Vagina (tissue), 2 donors: Measurements from ENCODE around the gene BCR. TPM values are rescaled to one million over a fixed set of nuclear protein-coding genes. Genes with fewer than 3 reads are reported as not detected.

Source experiments
- DNase-seq, 2 donors: peaks; one replicate each; pipeline ENCODE4 v3.0.0-alpha.2; 2017; ENCODE audit errors: extremely low spot score in 2 of 2
- H3K27ac ChIP-seq: fragments of 200-600 bp; sonication (generic); one replicate; pipeline ENCODE4 v1.5.1; 2019
- H3K27me3 ChIP-seq: fragments of 200-600 bp; sonication (generic); one replicate; pipeline ENCODE4 v1.5.1; 2019
- H3K36me3 ChIP-seq, 2 donors: fragments of 200-600 bp; sonication (generic); one replicate each; pipeline ENCODE4 v1.5.1; 2017 to 2019
- H3K4me1 ChIP-seq: fragments of 200-600 bp; sonication (generic); one replicate; pipeline ENCODE4 v1.5.1; 2019
- H3K4me3 ChIP-seq, 2 donors: fragments of 200-600 bp; sonication (generic); 1 replicate in 1 of 2; 2 replicates in 1 of 2; pipeline ENCODE4 v1.5.1; 2016 to 2019
- H3K9me3 ChIP-seq: fragments of 200-600 bp; sonication (generic); one replicate; pipeline ENCODE4 v1.5.1; 2019
- CTCF ChIP-seq, 3 experiments: fragments of 450-650 bp in 2 of 3; fragments of 200-600 bp in 1 of 3; sonication (generic) in 1 of 3; IDR thresholded peaks; one replicate each; pipeline ENCODE4 v1.5.1; 2017 to 2019; ENCODE audit warnings: antibody characterized with exemption in 3 of 3, mild to moderate bottlenecking in 2 of 3, moderate library complexity in 2 of 3
- POLR2A ChIP-seq, 2 donors: fragments of 450-650 bp; IDR thresholded peaks; one replicate each; pipeline ENCODE4 v1.6.1; 2017; ENCODE audit warnings: antibody characterized with exemption in 2 of 2, mild to moderate bottlenecking in 2 of 2, moderate library complexity in 2 of 2
- POLR2AphosphoS5 ChIP-seq, 2 donors: sonication (generic); formaldehyde crosslinking; IDR thresholded peaks; one replicate each; pipeline ENCODE4 v1.9.0; 2017; ENCODE audit warnings: antibody characterized with exemption in 2 of 2, mild to moderate bottlenecking in 2 of 2, low read depth in 1 of 2; ENCODE audit not compliant: insufficient read depth in 1 of 2
- intact Hi-C: fragments of 100-400 bp; cut with DNase I; formaldehyde crosslinking; loops from one replicate; pipeline ENCODE4 v1.15.1; 2023
- total RNA-seq: library from RNA; depleted of rRNA; stranded (reverse); fragments of >200 nt; gene quantifications from one replicate; pipeline ENCODE4 v1.2.3, GENCODE V29; 2016

BCR gene
- total RNA-seq, 1 donor from 2014 or later: 52.5 TPM

GRCh38 chr22:23267226-23268043, 87.1 kb downstream of the BCR start:
- H3K36me3 ChIP-seq: peaks cover 0 to 38% of the 10 kb centered on the region in 2 donors
- no peak overlapping the region for H3K4me3 ChIP-seq
- no peak for DNase-seq
- H3K27ac ChIP-seq: no peak overlapping the region
- H3K9me3 ChIP-seq: no peaks in the 10 kb centered on the region
- intact Hi-C loops: no loop called here
- no peaks in the 10 kb centered on the region for H3K27me3 ChIP-seq
- TF ChIP-seq POLR2A (IDR thresholded peaks at IDR 0.05): no peak
- TF ChIP-seq CTCF (IDR thresholded peaks at IDR 0.05): no peak
- TF ChIP-seq POLR2AphosphoS5 (IDR thresholded peaks at IDR 0.05; ENCODE audit: insufficient read depth in 1 of 2, low read depth in 1 of 2): no peak
- H3K4me1 ChIP-seq: no peaks in the 10 kb centered on the region

GRCh38 chr22:23268139-23268712, 87.9 kb downstream of the BCR start:
- peaks cover 0 to 45% of the 10 kb centered on the region in 2 donors for H3K36me3 ChIP-seq
- intact Hi-C loops: no loop called here
- H3K27me3 ChIP-seq: no peaks in the 10 kb centered on the region
- no peaks in the 10 kb centered on the region for H3K9me3 ChIP-seq
- no peak for DNase-seq
- no peak for TF ChIP-seq POLR2A (IDR thresholded peaks at IDR 0.05)
- no peak for TF ChIP-seq CTCF (IDR thresholded peaks at IDR 0.05)
- no peak for TF ChIP-seq POLR2AphosphoS5 (IDR thresholded peaks at IDR 0.05; ENCODE audit: insufficient read depth in 1 of 2, low read depth in 1 of 2)
- no peak overlapping the region for H3K27ac ChIP-seq
- H3K4me3 ChIP-seq: no peak overlapping the region
- H3K4me1 ChIP-seq: no peaks in the 10 kb centered on the region

GRCh38 chr22:23268877-23269276, 88.6 kb downstream of the BCR start:
- intact Hi-C loops: no loop called here
- Histone ChIP-seq H3K4me1 (no peaks in the 10 kb centered on the region), H3K27ac (no peak overlapping the region), H3K4me3 (no peak overlapping the region), H3K36me3 (peaks cover 0 to 45% of the 10 kb centered on the region in 2 donors), H3K27me3 (no peaks in the 10 kb centered on the region), H3K9me3 (no peaks in the 10 kb centered on the region)
- no peak for DNase-seq
- TF ChIP-seq CTCF (IDR thresholded peaks at IDR 0.05) (no peak), POLR2AphosphoS5 (IDR thresholded peaks at IDR 0.05; ENCODE audit: insufficient read depth in 1 of 2, low read depth in 1 of 2) (no peak), POLR2A (IDR thresholded peaks at IDR 0.05) (no peak)

GRCh38 chr22:23269441-23270211, 89.3 kb downstream of the BCR start:
- H3K27ac ChIP-seq: no peak overlapping the region
- H3K36me3 ChIP-seq: peaks cover 0 to 45% of the 10 kb centered on the region in 2 donors
- TF ChIP-seq POLR2AphosphoS5 (IDR thresholded peaks at IDR 0.05; ENCODE audit: insufficient read depth in 1 of 2, low read depth in 1 of 2): no peak
- TF ChIP-seq POLR2A (IDR thresholded peaks at IDR 0.05): no peak
- no peak for TF ChIP-seq CTCF (IDR thresholded peaks at IDR 0.05)
- no peaks in the 10 kb centered on the region for H3K4me1 ChIP-seq
- no peaks in the 10 kb centered on the region for H3K9me3 ChIP-seq
- H3K27me3 ChIP-seq: no peaks in the 10 kb centered on the region
- no peak overlapping the region for H3K4me3 ChIP-seq
- DNase-seq: no peak
- intact Hi-C loops: no loop called here
